GM15510 (cell line): Measurements from ENCODE around the gene HS3ST2.

Experiments
- POLR2A ChIP-seq: IDR thresholded peaks from 3 replicates; pipeline ENCODE4 v1.6.1; 2011; ENCODE audit warnings: borderline replicate concordance; ENCODE audit not compliant: insufficient read length; ENCODE audit errors: extremely low read depth

Gene HS3ST2

GRCh38 chr16:22847690-22848089, 33.7 kb downstream of the HS3ST2 start:
- TF ChIP-seq POLR2A = no peak

- no peak for TF ChIP-seq POLR2A
Observed at GRCh38 chr16:22848451-22848850, 34.5 kb downstream of the HS3ST2 start.

- TF ChIP-seq POLR2A = no peak
Observed at GRCh38 chr16:22849517-22849916, 35.6 kb downstream of the HS3ST2 start.

DNA sequence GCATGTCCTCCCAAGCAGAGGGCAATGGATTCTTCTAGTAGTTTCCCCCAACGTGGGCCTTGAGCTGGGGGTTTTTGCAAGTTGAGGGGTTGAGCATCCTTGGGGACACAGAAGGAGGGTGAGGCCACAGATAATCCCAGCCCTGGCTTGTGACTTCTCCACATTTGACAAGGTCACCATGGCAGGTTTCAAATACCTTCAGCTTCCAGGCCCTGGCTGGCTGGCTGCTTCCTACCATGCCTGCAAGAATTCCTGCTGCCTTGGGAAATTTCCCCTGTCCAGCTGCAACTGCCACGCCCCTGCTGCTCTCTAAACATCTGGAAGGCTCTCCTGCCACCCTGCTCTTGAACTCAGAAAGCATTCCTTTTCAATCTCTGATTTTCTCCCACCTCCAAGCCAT, 41.3 kb downstream of the HS3ST2 start:
- no peak for TF ChIP-seq POLR2A

- no peak for TF ChIP-seq POLR2A
Observed at GRCh38 chr16:22857296-22858025, 43.5 kb downstream of the HS3ST2 start.

DNA sequence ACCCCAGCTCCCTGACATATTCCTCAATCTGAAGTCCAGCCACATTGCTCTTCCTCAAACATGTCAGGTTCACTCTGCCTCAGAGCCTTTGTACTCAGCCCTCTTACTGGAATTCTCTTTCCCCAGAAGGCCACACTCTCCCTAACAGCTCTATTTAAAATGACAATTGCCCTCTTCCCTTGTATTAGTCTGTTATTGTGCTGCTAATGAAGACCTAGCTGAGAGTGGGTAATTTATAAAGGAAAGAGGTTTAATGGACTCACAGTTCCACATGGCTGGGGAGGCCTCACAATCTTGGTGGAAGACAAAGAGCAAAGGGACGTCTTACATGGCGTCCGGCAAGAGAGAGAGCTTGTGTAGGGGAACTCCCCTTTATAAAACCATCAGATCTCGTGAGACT, 46.0 kb downstream of the HS3ST2 start:
- TF ChIP-seq POLR2A = no peak

- TF ChIP-seq POLR2A = no peak
Observed at GRCh38 chr16:22861580-22861979, 47.6 kb downstream of the HS3ST2 start.

- no peak for TF ChIP-seq POLR2A
Observed at GRCh38 chr16:22862046-22862445, 48.1 kb downstream of the HS3ST2 start.

DNA sequence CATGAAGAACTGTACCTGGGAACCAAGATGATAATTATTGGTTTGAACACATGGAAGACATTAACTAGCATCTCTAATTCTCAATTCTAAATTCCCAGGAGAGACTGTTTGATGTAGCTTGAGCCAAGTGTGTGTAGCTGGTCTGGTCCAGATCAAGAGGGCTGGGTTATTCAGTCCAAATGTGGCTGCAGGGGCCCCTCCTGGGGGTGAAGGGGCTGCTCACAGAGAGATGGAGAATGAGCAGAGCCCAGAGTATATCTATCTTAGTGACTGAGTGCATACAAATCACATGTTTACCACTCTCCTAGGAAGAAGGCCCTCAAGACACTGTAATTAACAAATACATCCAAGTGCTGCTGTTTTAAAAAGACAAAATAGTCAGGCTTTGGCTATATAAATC, 50.4 kb downstream of the HS3ST2 start:
- no peak for TF ChIP-seq POLR2A

DNA sequence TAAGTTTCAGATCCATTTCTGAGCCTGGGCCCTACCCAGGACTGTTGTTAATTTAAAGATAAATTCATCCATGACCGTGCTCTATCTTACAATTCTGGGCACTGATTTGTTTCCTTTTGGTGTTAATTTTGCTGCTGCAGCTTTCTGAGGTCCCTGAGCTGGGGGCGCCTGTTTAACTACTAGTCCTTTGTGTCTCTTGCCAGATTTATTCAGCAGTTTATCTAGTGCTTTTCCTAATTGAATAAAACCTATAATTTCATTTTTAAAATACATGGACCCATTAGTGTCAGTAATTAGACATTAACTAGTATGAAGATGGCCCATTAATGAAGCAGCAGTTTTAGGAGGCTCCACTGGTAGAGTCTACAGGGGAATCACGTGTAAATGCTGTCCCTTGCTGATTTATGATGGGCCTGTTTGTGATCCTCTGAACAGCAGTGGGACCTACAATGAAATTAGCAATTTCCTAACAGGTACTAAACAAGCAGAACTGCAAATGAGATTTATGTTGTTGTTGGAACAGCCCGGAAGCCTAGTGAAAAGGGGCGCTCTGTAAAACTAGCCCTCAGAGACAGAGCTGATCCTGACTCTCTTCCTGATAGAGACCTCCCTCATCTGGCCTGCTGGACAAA, 54.7 kb downstream of the HS3ST2 start:
- TF ChIP-seq POLR2A = no peak

GRCh38 chr16:22871861-22872260, 57.9 kb downstream of the HS3ST2 start:
- TF ChIP-seq POLR2A = no peak

DNA sequence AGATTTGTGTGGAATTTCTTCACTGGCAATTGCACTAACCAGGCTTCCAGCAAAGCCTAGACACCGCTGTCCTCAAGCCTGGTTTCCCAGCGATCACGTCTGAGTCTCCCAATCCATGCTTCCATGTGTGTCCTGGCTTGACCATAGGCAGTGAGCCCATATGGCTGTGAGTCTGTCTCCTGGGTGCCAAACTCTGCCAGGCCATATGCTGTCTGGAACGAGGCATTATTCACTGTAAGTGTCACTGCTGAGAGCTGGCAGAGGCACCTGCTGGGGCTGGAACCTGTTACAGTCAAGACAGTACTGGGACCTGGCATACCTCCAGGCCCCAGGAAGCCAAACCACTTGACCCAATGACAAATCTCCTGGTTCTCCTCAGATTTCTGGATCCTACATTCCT, 60.4 kb downstream of the HS3ST2 start:
- TF ChIP-seq POLR2A = no peak

DNA sequence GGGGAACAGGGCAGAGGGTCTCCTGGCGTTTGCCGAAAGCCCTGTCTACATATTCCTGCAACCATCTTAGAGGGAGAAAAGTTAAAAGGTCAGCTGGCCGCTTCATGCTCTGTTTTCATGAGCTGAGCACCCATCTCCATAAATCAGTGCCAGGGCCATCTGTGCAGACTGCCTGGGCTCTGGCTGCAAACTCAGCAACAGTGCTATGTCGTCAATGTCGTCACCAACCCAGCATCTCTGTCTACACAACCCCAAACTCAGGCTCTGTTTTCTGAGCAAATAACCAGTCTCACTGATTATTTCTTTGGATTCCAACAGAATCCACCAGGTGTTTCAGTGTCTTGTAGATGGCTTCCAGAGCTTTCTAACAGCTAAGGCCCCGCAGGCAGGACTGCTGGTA, 65.0 kb downstream of the HS3ST2 start:
- no peak for TF ChIP-seq POLR2A

GRCh38 chr16:22879466-22879865, 65.5 kb downstream of the HS3ST2 start:
- TF ChIP-seq POLR2A = no peak

DNA sequence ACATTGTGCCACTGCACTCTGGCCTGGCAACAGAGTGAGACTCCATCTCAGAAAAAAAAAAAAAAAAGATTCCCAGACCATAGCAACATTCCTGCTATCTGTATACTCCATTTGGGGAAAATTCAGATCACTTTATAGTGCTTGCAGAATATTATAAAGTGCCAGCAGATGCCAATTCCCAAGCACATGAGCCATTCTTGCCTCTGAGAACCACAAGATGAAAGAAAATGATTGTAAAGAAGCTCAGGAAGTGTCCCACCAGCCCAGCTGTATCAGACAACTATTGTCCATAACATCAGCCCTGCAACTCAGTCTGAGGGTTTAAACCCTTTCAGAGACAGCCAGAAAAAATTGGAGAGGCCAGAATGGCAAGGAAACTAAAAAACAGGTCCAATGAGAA, 69.0 kb downstream of the HS3ST2 start:
- no peak for TF ChIP-seq POLR2A

- TF ChIP-seq POLR2A = no peak
Observed at GRCh38 chr16:22885951-22886350, 72.0 kb downstream of the HS3ST2 start.
